Thyroid gland (tissue), 4 donors: ENCODE data around the gene PPBP. TPM values are rescaled to one million over a fixed set of nuclear protein-coding genes. Genes with fewer than 3 reads are reported as not detected.
"Not testable (repeated sequence)": the region's sequence is repeated elsewhere in the genome, so short reads cannot be mapped to it uniquely, and the experiment has no call there.

Experiments used
- DNase-seq, 2 donors: peaks; one replicate each; pipeline ENCODE4 v3.0.0-alpha.2; 2019
- H3K27ac ChIP-seq, 3 donors: fragments of 200-600 bp; sonication (generic); 1 replicate in 2 of 3; 2 replicates in 1 of 3; pipeline ENCODE4 v1.5.1; 2016 to 2019; ENCODE audit warnings: mild to moderate bottlenecking in 1 of 3, moderate library complexity in 1 of 3
- H3K27me3 ChIP-seq: fragments of 200-600 bp; sonication (generic); one replicate; pipeline ENCODE4 v1.5.1; 2019
- H3K36me3 ChIP-seq, 2 donors: fragments of 200-600 bp; sonication (generic); one replicate each; pipeline ENCODE4 v1.5.1; 2016 to 2019
- H3K4me1 ChIP-seq, 2 donors: fragments of 200-600 bp; sonication (generic); one replicate each; pipeline ENCODE4 v1.5.1; 2017 to 2019
- H3K4me3 ChIP-seq, 3 donors: fragments of 200-600 bp; sonication (generic); replicated peaks in 1 of 3; 1 replicate in 2 of 3; 2 replicates in 1 of 3; pipeline ENCODE4 v1.5.1; 2016; ENCODE audit warnings: mild to moderate bottlenecking in 1 of 3
- H3K9me3 ChIP-seq: fragments of 200-600 bp; sonication (generic); one replicate; pipeline ENCODE4 v1.5.1; 2017
- POLR2A ChIP-seq, 2 donors: fragments of 450-650 bp; IDR thresholded peaks; one replicate each; pipeline ENCODE4 v1.6.1; 2017; ENCODE audit warnings: antibody characterized with exemption in 2 of 2, mild to moderate bottlenecking in 2 of 2, moderate library complexity in 1 of 2
- WGBS, 2 donors: methylation state at CpG; one replicate each; pipeline ENCODE4 v1.1.5; 2017; 5-methylcytosine and 5-hydroxymethylcytosine counted together
- intact Hi-C: fragments of 100-400 bp; cut with DNase I; formaldehyde crosslinking; loops from one replicate; pipeline ENCODE4 v1.15.1; 2023
- total RNA-seq, 4 donors: library from RNA; depleted of rRNA; stranded (reverse); fragments of >200 nt; gene quantifications; one replicate each; pipeline ENCODE4 v1.2.3, GENCODE V29; 2016
- TF ChIP-seq, protein P1 (sequence below), 6 experiments: fragments of 200-600 bp in 3 of 6; fragments of 450-650 bp in 3 of 6; sonication (generic) in 3 of 6; IDR thresholded peaks; one replicate each; pipeline ENCODE4 v1.5.1; 2016 to 2019; ENCODE audit warnings: antibody characterized with exemption in 6 of 6, mild to moderate bottlenecking in 2 of 6, inconsistent platforms in 1 of 6, moderate library complexity in 1 of 6

The PPBP gene
- total RNA-seq, 4 donors from 2014 or later, result 1.3 to 1.5 (median 1.3) TPM; not detected in 1

DNA sequence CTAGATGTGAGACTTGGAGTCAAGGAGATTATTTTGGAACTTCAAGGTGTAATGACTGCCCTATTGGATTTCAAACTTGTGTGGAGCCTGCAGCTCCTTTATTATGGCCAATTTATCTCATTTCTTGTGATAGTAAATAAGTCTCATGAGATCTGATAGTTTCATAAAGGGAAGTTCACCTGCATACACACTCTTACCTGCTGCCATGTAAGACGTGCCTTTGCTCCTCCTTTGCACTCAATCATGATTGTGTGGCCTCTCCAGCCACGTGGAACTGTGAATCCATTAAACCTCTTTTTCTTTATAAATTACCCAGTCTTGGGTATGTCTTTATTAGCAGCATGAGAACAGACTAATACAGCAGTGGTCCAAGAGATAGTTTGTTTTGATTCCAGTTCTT lies 25.3 kb downstream of the PPBP start:
- H3K4me1 ChIP-seq, result no peaks in the 10 kb centered on the region
- no peak for DNase-seq
- H3K4me3 ChIP-seq, result no peak overlapping the region
- no peaks in the 10 kb centered on the region for H3K36me3 ChIP-seq
- intact Hi-C loops, result no loop called here
- H3K27ac ChIP-seq, result no peak overlapping the region
- no peaks in the 10 kb centered on the region for H3K9me3 ChIP-seq
- 72 to 77% methylated on average over 2 of the region's 2 CpGs for WGBS, 2 donors
- no peak for TF ChIP-seq POLR2A (IDR thresholded peaks at IDR 0.05)
- TF ChIP-seq, protein P1, sequence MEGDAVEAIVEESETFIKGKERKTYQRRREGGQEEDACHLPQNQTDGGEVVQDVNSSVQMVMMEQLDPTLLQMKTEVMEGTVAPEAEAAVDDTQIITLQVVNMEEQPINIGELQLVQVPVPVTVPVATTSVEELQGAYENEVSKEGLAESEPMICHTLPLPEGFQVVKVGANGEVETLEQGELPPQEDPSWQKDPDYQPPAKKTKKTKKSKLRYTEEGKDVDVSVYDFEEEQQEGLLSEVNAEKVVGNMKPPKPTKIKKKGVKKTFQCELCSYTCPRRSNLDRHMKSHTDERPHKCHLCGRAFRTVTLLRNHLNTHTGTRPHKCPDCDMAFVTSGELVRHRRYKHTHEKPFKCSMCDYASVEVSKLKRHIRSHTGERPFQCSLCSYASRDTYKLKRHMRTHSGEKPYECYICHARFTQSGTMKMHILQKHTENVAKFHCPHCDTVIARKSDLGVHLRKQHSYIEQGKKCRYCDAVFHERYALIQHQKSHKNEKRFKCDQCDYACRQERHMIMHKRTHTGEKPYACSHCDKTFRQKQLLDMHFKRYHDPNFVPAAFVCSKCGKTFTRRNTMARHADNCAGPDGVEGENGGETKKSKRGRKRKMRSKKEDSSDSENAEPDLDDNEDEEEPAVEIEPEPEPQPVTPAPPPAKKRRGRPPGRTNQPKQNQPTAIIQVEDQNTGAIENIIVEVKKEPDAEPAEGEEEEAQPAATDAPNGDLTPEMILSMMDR (IDR thresholded peaks at IDR 0.05), result no peak
- H3K27me3 ChIP-seq, result no peaks in the 10 kb centered on the region

DNA sequence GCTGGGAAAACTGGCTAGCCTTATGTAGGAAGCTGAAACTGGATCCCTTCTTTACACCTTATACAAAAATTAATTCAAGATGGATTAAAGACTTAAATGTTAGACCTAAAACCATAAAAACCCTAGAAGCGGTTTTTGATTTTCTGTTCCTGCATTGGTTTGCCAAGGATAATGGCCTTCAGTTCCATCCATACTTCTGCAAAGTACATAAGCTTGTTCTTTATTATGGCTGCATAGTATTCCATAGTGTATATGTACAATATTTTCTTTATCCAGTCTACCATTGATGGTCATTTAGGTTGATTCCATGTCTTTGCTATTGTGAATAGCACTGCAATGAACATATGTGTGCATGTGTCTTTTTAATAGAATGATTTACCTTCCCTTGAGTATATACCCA lies 28.9 kb downstream of the PPBP start:
- H3K9me3 ChIP-seq, H3K4me3 ChIP-seq, H3K36me3 ChIP-seq, H3K27ac ChIP-seq, H3K4me1 ChIP-seq, intact Hi-C loops, H3K27me3 ChIP-seq, DNase-seq: not testable (repeated sequence)
- 93 to 97% methylated on average over 1 of the region's 1 CpG for WGBS, 2 donors

DNA sequence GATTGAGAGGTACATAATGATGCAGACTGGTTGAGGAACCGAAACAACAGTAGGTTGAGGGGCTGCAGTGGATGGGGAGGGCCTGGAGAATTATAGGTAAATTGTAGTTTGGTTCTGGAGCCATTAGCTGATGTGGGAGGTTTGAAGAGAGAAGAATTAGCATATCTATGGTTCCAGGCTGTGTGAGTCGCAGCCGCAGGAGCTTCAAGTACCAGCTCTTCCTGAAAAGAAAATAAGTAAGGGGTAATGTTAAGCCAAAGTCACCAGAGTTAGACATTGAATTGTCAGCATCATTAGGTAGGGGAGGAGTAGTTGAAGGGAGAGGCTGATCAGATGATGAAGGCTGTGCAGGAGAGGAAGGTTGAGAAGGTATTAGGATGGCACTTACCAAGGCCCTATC lies 35.6 kb downstream of the PPBP start:
- intact Hi-C loops, result no loop called here

DNA sequence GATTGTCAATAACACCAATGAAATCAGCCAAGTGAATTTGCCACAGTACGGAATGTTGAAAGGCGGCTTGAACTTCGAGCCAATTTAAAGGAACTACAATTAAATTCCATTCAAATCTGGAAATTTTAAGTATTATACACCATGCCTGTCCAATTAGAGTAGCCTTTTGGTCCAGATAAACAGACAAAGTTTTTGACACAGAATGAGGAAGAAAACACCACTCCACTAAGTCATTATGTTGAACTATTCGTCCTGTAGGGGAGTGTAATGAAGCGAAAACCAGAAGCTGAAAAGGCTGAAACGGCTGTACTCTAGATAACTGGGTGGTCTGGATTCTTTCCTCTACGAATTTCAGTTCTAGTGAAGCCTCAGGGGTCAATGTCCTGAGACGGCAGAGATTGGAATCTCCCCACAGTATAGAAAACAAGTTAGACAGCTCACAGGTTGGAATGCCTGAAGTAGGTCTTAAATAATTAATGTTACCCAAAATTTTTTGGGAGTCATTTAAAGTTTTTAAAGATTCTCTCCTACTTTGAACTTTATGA lies 37.5 kb downstream of the PPBP start:
- H3K4me1 ChIP-seq, H3K4me3 ChIP-seq, H3K27ac ChIP-seq, H3K27me3 ChIP-seq, H3K36me3 ChIP-seq, DNase-seq, H3K9me3 ChIP-seq, intact Hi-C loops: not testable (repeated sequence)
- WGBS, 2 donors, result 55 to 62% methylated on average over 8 of the region's 8 CpGs

More for the DNA sequence above, 35.6 kb downstream of the PPBP start:
- TF ChIP-seq, protein P1 (IDR thresholded peaks at IDR 0.05), result no peak
- no peak for TF ChIP-seq POLR2A (IDR thresholded peaks at IDR 0.05)
- DNase-seq, result no peak
- H3K36me3 ChIP-seq, result no peaks in the 10 kb centered on the region
- no peaks in the 10 kb centered on the region for H3K4me1 ChIP-seq
- H3K27ac ChIP-seq, result no peak overlapping the region
- H3K27me3 ChIP-seq, result no peaks in the 10 kb centered on the region
- no peaks in the 10 kb centered on the region for H3K9me3 ChIP-seq
- H3K4me3 ChIP-seq, result no peak overlapping the region
- 88 to 89% methylated on average over 3 of the region's 3 CpGs for WGBS, 2 donors

DNA sequence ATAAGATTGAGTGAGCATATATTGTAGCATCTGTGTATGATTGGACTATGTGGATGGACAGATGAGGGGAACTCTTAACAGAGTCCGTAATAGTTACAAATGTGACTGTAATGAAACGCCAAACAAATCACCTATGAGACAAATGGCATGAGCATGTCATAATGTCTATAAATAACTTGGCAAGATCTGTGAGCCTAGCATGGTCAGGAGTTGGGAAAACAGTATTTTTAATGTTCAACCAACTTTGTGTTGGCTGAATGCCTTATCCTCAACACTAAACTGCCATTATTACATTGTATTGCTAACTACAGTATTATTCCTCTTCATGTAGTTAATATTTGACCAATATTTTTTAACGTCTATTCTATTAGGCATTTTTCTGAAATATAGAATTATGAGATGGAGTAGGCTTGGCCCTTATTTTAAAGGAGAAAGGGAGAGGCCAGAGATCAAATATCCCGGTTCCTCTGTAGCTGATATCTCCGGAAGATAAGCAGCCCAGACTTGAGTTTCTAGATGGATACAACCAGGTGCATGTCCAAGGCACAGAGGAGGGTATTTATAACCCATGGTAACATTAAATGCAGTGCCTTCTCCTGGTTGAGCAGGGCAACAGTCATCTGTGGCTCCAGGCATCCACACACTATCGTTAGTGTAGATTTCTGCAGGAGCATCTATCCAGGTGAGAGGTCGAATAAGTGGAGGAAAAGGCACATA lies 38.8 kb downstream of the PPBP start:
- H3K36me3 ChIP-seq, result no peaks in the 10 kb centered on the region
- H3K27ac ChIP-seq, result no peak overlapping the region
- H3K4me3 ChIP-seq, result no peak overlapping the region
- H3K9me3 ChIP-seq, result no peaks in the 10 kb centered on the region
- intact Hi-C loops, result no loop called here
- H3K27me3 ChIP-seq, result no peaks in the 10 kb centered on the region
- TF ChIP-seq POLR2A (IDR thresholded peaks at IDR 0.05), result no peak
- TF ChIP-seq, protein P1 (IDR thresholded peaks at IDR 0.05), result no peak
- no peak for DNase-seq
- H3K4me1 ChIP-seq, result peaks cover under 1 to 6% of the 10 kb centered on the region in 2 donors
- 87 to 94% methylated on average over 7 of the region's 7 CpGs for WGBS, 2 donors

DNA sequence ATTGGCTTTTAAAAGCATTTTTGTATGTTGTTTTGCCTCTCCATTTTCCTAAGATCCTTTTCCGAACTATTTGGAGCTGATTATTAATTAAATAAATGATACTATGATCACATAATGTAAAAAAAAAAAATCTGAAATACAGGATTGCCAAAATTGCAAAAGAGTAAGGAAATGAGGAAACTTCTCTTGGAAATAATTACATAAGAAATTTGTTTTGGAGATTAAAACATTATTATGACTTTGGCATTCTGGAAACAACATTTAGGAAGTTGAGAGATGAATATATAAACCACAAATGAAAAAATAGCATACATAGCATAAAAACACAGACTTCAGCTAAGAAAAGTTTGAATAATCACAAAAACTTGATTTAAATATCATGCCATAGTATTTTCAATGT lies 39.7 kb downstream of the PPBP start:
- H3K4me3 ChIP-seq, result no peak overlapping the region
- H3K9me3 ChIP-seq, result no peaks in the 10 kb centered on the region
- H3K27me3 ChIP-seq, result no peaks in the 10 kb centered on the region
- 75 to 87% methylated on average over 1 of the region's 1 CpG for WGBS, 2 donors
- peaks cover 5 to 9% of the 10 kb centered on the region in 2 donors for H3K4me1 ChIP-seq
- H3K36me3 ChIP-seq, result no peaks in the 10 kb centered on the region
- TF ChIP-seq POLR2A (IDR thresholded peaks at IDR 0.05), result no peak
- TF ChIP-seq, protein P1 (IDR thresholded peaks at IDR 0.05), result no peak
- no peak overlapping the region for H3K27ac ChIP-seq
- intact Hi-C loops, result no loop called here
- DNase-seq, result no peak
